ENCODE data around the gene PACSIN1.

Gene PACSIN1

GRCh38 chr6:34534656-34535055 lies 68.8 kb downstream of the PACSIN1 start:
- Histone ChIP-seq H3K9me3 (ENCODE audit: severe bottlenecking) (no peaks in the 10 kb centered on the region), H3K36me3 (ENCODE audit: low read depth) (no peaks in the 10 kb centered on the region), H3K4me1 (ENCODE audit: insufficient read depth, poor library complexity, severe bottlenecking) (no peaks in the 10 kb centered on the region), H3K27ac (ENCODE audit: poor library complexity, severe bottlenecking) (no peak overlapping the region), H3K27me3 (ENCODE audit: insufficient read depth, poor library complexity, severe bottlenecking) (no peaks in the 10 kb centered on the region), H3K4me3 (ENCODE audit: severe bottlenecking) (no peak overlapping the region)
- ATAC-seq (ENCODE audit: low read depth): no peak
- TF ChIP-seq CTCF (IDR thresholded peaks at IDR 0.05; ENCODE audit: poor library complexity, severe bottlenecking): no peak
- DNase-seq (ENCODE audit: low spot score): no peak

- Histone ChIP-seq H3K36me3 (ENCODE audit: low read depth) (no peaks in the 10 kb centered on the region), H3K27me3 (ENCODE audit: insufficient read depth, poor library complexity, severe bottlenecking) (no peaks in the 10 kb centered on the region), H3K27ac (ENCODE audit: poor library complexity, severe bottlenecking) (no peak overlapping the region), H3K4me3 (ENCODE audit: severe bottlenecking) (no peak overlapping the region), H3K9me3 (ENCODE audit: severe bottlenecking) (no peaks in the 10 kb centered on the region), H3K4me1 (ENCODE audit: insufficient read depth, poor library complexity, severe bottlenecking) (no peaks in the 10 kb centered on the region)
- ATAC-seq (ENCODE audit: low read depth): no peak
- TF ChIP-seq CTCF (IDR thresholded peaks at IDR 0.05; ENCODE audit: poor library complexity, severe bottlenecking): no peak
- DNase-seq (ENCODE audit: low spot score): no peak
These were observed 69.3 kb downstream of the PACSIN1 start for GRCh38 chr6:34535199-34535598.

GRCh38 chr6:34535646-34536045 lies 69.8 kb downstream of the PACSIN1 start:
- Histone ChIP-seq H3K27ac (ENCODE audit: poor library complexity, severe bottlenecking) (no peak overlapping the region), H3K9me3 (ENCODE audit: severe bottlenecking) (no peaks in the 10 kb centered on the region)

GRCh38 chr6:34536251-34536958 lies 70.5 kb downstream of the PACSIN1 start:
- Histone ChIP-seq H3K27me3 (ENCODE audit: insufficient read depth, poor library complexity, severe bottlenecking) (no peaks in the 10 kb centered on the region), H3K36me3 (ENCODE audit: low read depth) (no peaks in the 10 kb centered on the region), H3K4me1 (ENCODE audit: insufficient read depth, poor library complexity, severe bottlenecking) (no peaks in the 10 kb centered on the region), H3K9me3 (ENCODE audit: severe bottlenecking) (no peaks in the 10 kb centered on the region), H3K27ac (ENCODE audit: poor library complexity, severe bottlenecking) (no peak overlapping the region), H3K4me3 (ENCODE audit: severe bottlenecking) (no peak overlapping the region)
- DNase-seq (ENCODE audit: low spot score) (no peak), ATAC-seq (ENCODE audit: low read depth) (peak; percentile 24; the same call in 1 of the 3 replicates)
- TF ChIP-seq CTCF (IDR thresholded peaks at IDR 0.05; ENCODE audit: poor library complexity, severe bottlenecking): no peak

More at GRCh38 chr6:34535646-34536045, 69.8 kb downstream of the PACSIN1 start:
- no peak for TF ChIP-seq CTCF (IDR thresholded peaks at IDR 0.05; ENCODE audit: poor library complexity, severe bottlenecking)
- ATAC-seq (ENCODE audit: low read depth): no peak
- DNase-seq (ENCODE audit: low spot score): no peak
- H3K36me3 ChIP-seq (ENCODE audit: low read depth): no peaks in the 10 kb centered on the region
- H3K4me1 ChIP-seq (ENCODE audit: insufficient read depth, poor library complexity, severe bottlenecking): no peaks in the 10 kb centered on the region
- no peaks in the 10 kb centered on the region for H3K27me3 ChIP-seq (ENCODE audit: insufficient read depth, poor library complexity, severe bottlenecking)
- no peak overlapping the region for H3K4me3 ChIP-seq (ENCODE audit: severe bottlenecking)

All from RWPE2 (cell line).